H1 (cell line): ENCODE results near the gene ROS1. TPM values are rescaled to one million over a fixed set of nuclear protein-coding genes. Genes with fewer than 3 reads are reported as not detected.

Experiments
- CTCF ChIA-PET: fragments of 300-600 bp; sonication (Branson Sonifier 250); formaldehyde crosslinking; loops from one replicate; lab custom pipeline; 2021; ENCODE audit not compliant: partially characterized antibody; lab: Charles Lee
- POLR2A ChIA-PET: fragments of 300-600 bp; sonication (Branson Sonifier 250); formaldehyde crosslinking; loops from one replicate; lab custom pipeline; 2021; ENCODE audit warnings: inconsistent platforms; ENCODE audit not compliant: partially characterized antibody; lab: Charles Lee
- DNase-seq, 2 experiments: peaks; one replicate each; pipeline versions ENCODE4 v3.0.0 to v3.0.0-alpha.2; 2010 to 2022; ENCODE audit warnings: low spot score in 2 of 2, low read depth in 1 of 2, mixed read lengths in 1 of 2
- FAIRE-seq: peaks from 2 replicates; lab custom pipeline; 2011; peaks lifted over from hg19 to GRCh38; lab: Jason Lieb, UNC
- H2AFZ ChIP-seq: 2 replicates; pipeline ENCODE4 v1.8.1; 2012; ENCODE audit warnings: low read length, inconsistent platforms
- H2AK5ac ChIP-seq: 2 replicates; pipeline ENCODE4 v1.6.1; 2013; ENCODE audit warnings: low read depth, low read length
- H2BK120ac ChIP-seq: replicated peaks from 2 replicates; pipeline ENCODE3; 2013; ENCODE audit warnings: low read depth, low read length, inconsistent platforms
- H2BK12ac ChIP-seq: 2 replicates; pipeline ENCODE4 v1.6.1; 2013; ENCODE audit warnings: low read depth, low read length
- H2BK15ac ChIP-seq: 2 replicates; pipeline ENCODE4 v1.6.1; 2013; ENCODE audit warnings: low read length
- H2BK20ac ChIP-seq: 2 replicates; pipeline ENCODE4 v1.6.1; 2013; ENCODE audit warnings: low read length
- H2BK5ac ChIP-seq: 2 replicates; pipeline ENCODE4 v1.6.1; 2013; ENCODE audit warnings: low read depth, low read length
- H3K14ac ChIP-seq: 2 replicates; pipeline ENCODE4 v1.6.1; 2013; ENCODE audit warnings: inconsistent platforms; ENCODE audit not compliant: insufficient read length
- H3K18ac ChIP-seq: 2 replicates; pipeline ENCODE4 v1.6.1; 2013; ENCODE audit warnings: low read length; ENCODE audit errors: extremely low read depth
- H3K23ac ChIP-seq: 2 replicates; pipeline ENCODE4 v1.6.1; 2013; ENCODE audit warnings: inconsistent platforms; ENCODE audit not compliant: insufficient read length
- H3K23me2 ChIP-seq: 2 replicates; pipeline ENCODE4 v1.6.1; 2013; ENCODE audit warnings: low read depth, low read length
- H3K27ac ChIP-seq: 2 replicates; pipeline ENCODE4 v1.6.1; 2011; ENCODE audit warnings: low read depth, low read length, inconsistent platforms
- H3K27me3 ChIP-seq, 4 experiments: replicated peaks in 1 of 4; 1 replicate in 1 of 4; 2 replicates in 3 of 4; pipeline versions ENCODE4 v1.6.1 to v1.8.1; 2011 to 2013; ENCODE audit warnings: low read length in 3 of 4, mild to moderate bottlenecking in 3 of 4, inconsistent platforms in 2 of 4, mixed read lengths in 2 of 4, moderate library complexity in 1 of 4; ENCODE audit not compliant: control insufficient read depth in 3 of 4, insufficient read depth in 3 of 4; ENCODE audit errors: extremely low read depth in 1 of 4
- H3K36me3 ChIP-seq, 4 experiments: 2 replicates each; pipeline versions ENCODE4 v1.6.1 to v1.8.1; 2011 to 2013; ENCODE audit warnings: mild to moderate bottlenecking in 4 of 4, low read length in 3 of 4, moderate library complexity in 2 of 4, control low read depth in 1 of 4, inconsistent platforms in 1 of 4; ENCODE audit not compliant: insufficient read depth in 4 of 4, control insufficient read depth in 2 of 4
- H3K4ac ChIP-seq: replicated peaks from 2 replicates; pipeline ENCODE3; 2013; ENCODE audit warnings: low read length, low read depth, mixed read lengths, inconsistent platforms; ENCODE audit not compliant: insufficient read length
- H3K4me1 ChIP-seq, 4 experiments: replicated peaks in 1 of 4; 1 replicate in 1 of 4; 2 replicates in 3 of 4; pipeline versions ENCODE4 v1.6.1 to v1.8.1; 2011 to 2013; ENCODE audit warnings: low read length in 3 of 4, inconsistent platforms in 2 of 4, mixed read lengths in 1 of 4; ENCODE audit not compliant: insufficient read depth in 4 of 4, control insufficient read depth in 3 of 4
- H3K4me2 ChIP-seq, 2 experiments: 2 replicates each; pipeline versions ENCODE4 v1.6.1 to v1.8.1; 2011 to 2013; ENCODE audit warnings: low read depth in 2 of 2, low read length in 2 of 2, control low read depth in 1 of 2, inconsistent platforms in 1 of 2, mild to moderate bottlenecking in 1 of 2; ENCODE audit not compliant: insufficient read depth in 1 of 2
- H3K4me3 ChIP-seq, 4 experiments: fragments of 200-600, 300-600 bp in 1 of 4; sonication (generic), shearing (Covaris generic), sonication (Bioruptor Twin) in 1 of 4; 2 replicates each; pipeline versions ENCODE4 v1.5.1 to v1.8.1; 2011 to 2016; ENCODE audit warnings: low read length in 4 of 4, low read depth in 3 of 4, control low read depth in 2 of 4, inconsistent platforms in 2 of 4, mild to moderate bottlenecking in 2 of 4, mixed read lengths in 1 of 4, moderate library complexity in 1 of 4; ENCODE audit not compliant: insufficient read depth in 2 of 4; ENCODE audit errors: extremely low read depth in 1 of 4
- H3K56ac ChIP-seq: replicated peaks from 2 replicates; pipeline ENCODE3; 2013; ENCODE audit warnings: low read depth, mild to moderate bottlenecking, mixed read lengths, low read length, inconsistent platforms; ENCODE audit not compliant: insufficient read length
- H3K79me1 ChIP-seq: 2 replicates; pipeline ENCODE4 v1.6.1; 2013; ENCODE audit warnings: low read depth, low read length, control low read depth
- H3K79me2 ChIP-seq, 2 experiments: 2 replicates each; pipeline versions ENCODE4 v1.6.1 to v1.8.1; 2012 to 2013; ENCODE audit warnings: low read length in 2 of 2, mild to moderate bottlenecking in 2 of 2, inconsistent platforms in 1 of 2; ENCODE audit not compliant: insufficient read depth in 2 of 2, control insufficient read depth in 1 of 2
- H3K9ac ChIP-seq, 4 experiments: replicated peaks in 1 of 4; 1 replicate in 1 of 4; 2 replicates in 3 of 4; pipeline versions ENCODE4 v1.6.1 to v1.8.1; 2011 to 2013; ENCODE audit warnings: low read depth in 3 of 4, low read length in 3 of 4, control low read depth in 2 of 4, mild to moderate bottlenecking in 2 of 4, moderate library complexity in 2 of 4, inconsistent platforms in 1 of 4; ENCODE audit errors: extremely low read depth in 1 of 4
- H3K9me3 ChIP-seq, 2 experiments: 2 replicates each; pipeline versions ENCODE4 v1.6.1 to v1.8.1; 2012 to 2013; ENCODE audit warnings: mild to moderate bottlenecking in 2 of 2, moderate library complexity in 2 of 2, control low read depth in 1 of 2, inconsistent platforms in 1 of 2, low read depth in 1 of 2, low read length in 1 of 2, mixed read lengths in 1 of 2; ENCODE audit not compliant: insufficient read depth in 2 of 2
- H4K20me1 ChIP-seq, 2 experiments: replicated peaks in 1 of 2; 2 replicates each; pipeline versions ENCODE3 to v1.8.1; 2011 to 2013; ENCODE audit warnings: inconsistent platforms in 2 of 2, low read length in 2 of 2, mild to moderate bottlenecking in 1 of 2; ENCODE audit not compliant: insufficient read depth in 2 of 2, control insufficient read depth in 1 of 2
- H4K5ac ChIP-seq: 2 replicates; pipeline ENCODE4 v1.6.1; 2013; ENCODE audit warnings: low read length, low read depth, mixed read lengths, inconsistent platforms; ENCODE audit not compliant: insufficient read length
- H4K8ac ChIP-seq: 2 replicates; pipeline ENCODE4 v1.8.0; 2013; ENCODE audit warnings: mild to moderate bottlenecking, moderate library complexity, low read length, inconsistent platforms; ENCODE audit not compliant: insufficient read depth; ENCODE audit errors: extremely low read depth
- H4K91ac ChIP-seq: replicated peaks from 2 replicates; pipeline ENCODE3; 2013; ENCODE audit warnings: low read length, mixed read lengths, inconsistent platforms; ENCODE audit not compliant: insufficient read length
- ATF2 ChIP-seq: IDR thresholded peaks from 2 replicates; pipeline ENCODE4 v1.6.1; 2012; ENCODE audit warnings: low read length, inconsistent platforms
- CBX5 ChIP-seq: fragments of 300-800, 300-1000 bp; sonication (generic); IDR thresholded peaks from 2 replicates; pipeline ENCODE4 v1.7.1; 2016; ENCODE audit warnings: antibody characterized with exemption, low read length, low read depth
- KDM1A ChIP-seq: fragments of 200-600, 300-600 bp; sonication (generic); IDR thresholded peaks from 2 replicates; pipeline ENCODE4 v1.7.1; 2016; ENCODE audit warnings: mild to moderate bottlenecking, low read length, borderline replicate concordance
- MAX ChIP-seq: IDR thresholded peaks from 2 replicates; pipeline ENCODE4 v1.6.1; 2012; ENCODE audit warnings: inconsistent platforms
- NRF1 ChIP-seq: IDR thresholded peaks from 2 replicates; pipeline ENCODE4 v1.6.1; 2011; ENCODE audit warnings: mild to moderate bottlenecking, low read depth, low read length, improper control_type of control experiment
- RBBP5 ChIP-seq: IDR thresholded peaks from 2 replicates; pipeline ENCODE4 v1.7.1; 2012; ENCODE audit warnings: low read depth, mild to moderate bottlenecking, inconsistent platforms, low read length, moderate library complexity, borderline replicate concordance
- SP2 ChIP-seq: IDR thresholded peaks from 2 replicates; pipeline ENCODE4 v1.6.1; 2012; ENCODE audit warnings: mild to moderate bottlenecking, low read length, inconsistent platforms
- USF2 ChIP-seq: IDR thresholded peaks from 2 replicates; pipeline ENCODE4 v1.6.1; 2011; ENCODE audit warnings: low read length, improper control_type of control experiment
- WGBS, 2 experiments: shearing (Covaris generic) in 1 of 2; methylation state at CpG; one replicate each; pipeline versions ENCODE4 v1.1.6 to v1.1.7; 2013 to 2015; ENCODE audit warnings: low lambda C conversion rate in 2 of 2, mixed read lengths in 2 of 2, inconsistent platforms in 1 of 2, low coverage in 1 of 2, missing lambda C conversion rate in 1 of 2; ENCODE audit not compliant: insufficient replicate concordance in 2 of 2, insufficient coverage in 1 of 2, insufficient read length in 1 of 2; ENCODE audit errors: extremely low coverage in 1 of 2, missing lambda C conversion rate in 1 of 2; 5-methylcytosine and 5-hydroxymethylcytosine counted together
- polyA plus RNA-seq, 7 experiments: library from polyadenylated mRNA; depleted of rRNA in 3 of 7; stranded (reverse) in 5 of 7; unstranded in 2 of 7; fragments of >200 nt in 5 of 7; fragments of 200-250 nt in 2 of 7; gene quantifications; 1 replicate in 5 of 7; 2 replicates in 1 of 7; 4 replicates in 1 of 7; pipeline versions ENCODE4 v1.2.1 to v1.2.3, GENCODE V29; 2011 to 2013; ENCODE audit warnings: missing spikeins in 2 of 7, mixed read lengths in 2 of 7
- total RNA-seq: library from RNA; stranded (reverse); fragmentation: NEBNext Ultra II Directional; extraction: Animal tissue kit (Norgen Biotek cat#: 25700); gene quantifications from 2 replicates; pipeline ENCODE4 v1.2.1, GENCODE V29; 2021

The ROS1 gene
- total and polyA plus RNA-seq, 2 of the 8 experiments (the other 6 are each of a cell fraction or from before 2014, with no cell fraction given) = not detected

- H3K27me3 ChIP-seq = no peaks in the 10 kb centered on the region
Measured at GRCh38 chr6:117396228-117396627, 29.5 kb downstream of the ROS1 start.

More at GRCh38 chr6:117396228-117396627, 29.5 kb downstream of the ROS1 start:
- FAIRE-seq (no peak), DNase-seq (no peak)
- H3K79me1 ChIP-seq = no peaks in the 10 kb centered on the region
- no peak overlapping the region for H3K4me2 ChIP-seq
- no peak overlapping the region for H4K8ac ChIP-seq
- no peaks in the 10 kb centered on the region for H3K36me3 ChIP-seq
- ChIA-PET POLR2A (no interaction called here), CTCF (no interaction called here)
- H3K4me1 ChIP-seq = no peaks in the 10 kb centered on the region
- no peak overlapping the region for H3K27ac ChIP-seq
- 90% methylated on average over 4 of the region's 4 CpGs; no CpG with 5 or more reads in 1 of the 2 experiments for WGBS, 2 experiments
- H3K14ac ChIP-seq = no peak overlapping the region
- H3K79me2 ChIP-seq = no peaks in the 10 kb centered on the region
- no peaks in the 10 kb centered on the region for H3K9me3 ChIP-seq
- no peak overlapping the region for H2BK20ac ChIP-seq
- no peak overlapping the region for H4K91ac ChIP-seq
- H2BK5ac ChIP-seq = no peak overlapping the region
- H4K20me1 ChIP-seq = no peaks in the 10 kb centered on the region
- no peaks in the 10 kb centered on the region for H3K23me2 ChIP-seq
- no peak overlapping the region for H3K4ac ChIP-seq
- no peak overlapping the region for H4K5ac ChIP-seq
- H3K56ac ChIP-seq = no peak overlapping the region
- H2AFZ ChIP-seq = no peak overlapping the region
- H3K23ac ChIP-seq = no peak overlapping the region
- H3K18ac ChIP-seq = no peak overlapping the region
- no peak overlapping the region for H2BK15ac ChIP-seq
- H3K9ac ChIP-seq = no peak overlapping the region
- H3K4me3 ChIP-seq = no peak overlapping the region
- H2AK5ac ChIP-seq = no peak overlapping the region
- H2BK120ac ChIP-seq = no peak overlapping the region
- H2BK12ac ChIP-seq = no peak overlapping the region
- TF ChIP-seq CBX5 (no peak), MAX (no peak), NRF1 (no peak), RBBP5 (no peak), ATF2 (no peak), USF2 (no peak), SP2 (no peak), KDM1A (no peak)
